Measurements from ENCODE around the gene THSD7B. TPM values are rescaled to one million over a fixed set of nuclear protein-coding genes. Genes with fewer than 3 reads are reported as not detected.
A peak's percentile ranks its signal among the peaks of the same experiment; 100 is the strongest.

THSD7B gene
- polyA plus RNA-seq, 6 donors from 2014 or later: 0.09 TPM; not detected in 5

DNA sequence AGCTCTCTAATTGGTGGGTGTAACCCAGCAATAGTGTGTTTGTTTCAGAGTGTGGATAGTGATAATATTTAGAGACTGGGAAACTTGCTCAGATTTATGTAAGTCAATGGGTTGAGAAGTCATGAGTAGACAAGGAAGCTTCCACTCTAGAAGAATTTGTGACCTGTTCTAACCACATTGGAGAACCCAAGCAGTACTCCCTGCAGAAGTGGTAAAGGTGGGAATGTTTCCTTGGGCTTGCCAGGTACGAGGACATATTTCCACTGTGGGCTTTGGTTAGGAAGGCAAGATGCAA is 350.4 kb downstream of the THSD7B start:
- ATAC-seq (ENCODE audit: low read depth in 2 of 2): no peak
- Mint-ChIP-seq H3K4me1 (no peaks in the 10 kb centered on the region), H3K9me3 (peaks cover 0 to 6% (median 0%) of the 10 kb centered on the region in 7 donors), H3K36me3 (no peaks in the 10 kb centered on the region), H3K27ac (no peak overlapping the region), H3K27me3 (no peaks in the 10 kb centered on the region), H3K4me3 (no peak overlapping the region)
- no peak for DNase-seq

DNA sequence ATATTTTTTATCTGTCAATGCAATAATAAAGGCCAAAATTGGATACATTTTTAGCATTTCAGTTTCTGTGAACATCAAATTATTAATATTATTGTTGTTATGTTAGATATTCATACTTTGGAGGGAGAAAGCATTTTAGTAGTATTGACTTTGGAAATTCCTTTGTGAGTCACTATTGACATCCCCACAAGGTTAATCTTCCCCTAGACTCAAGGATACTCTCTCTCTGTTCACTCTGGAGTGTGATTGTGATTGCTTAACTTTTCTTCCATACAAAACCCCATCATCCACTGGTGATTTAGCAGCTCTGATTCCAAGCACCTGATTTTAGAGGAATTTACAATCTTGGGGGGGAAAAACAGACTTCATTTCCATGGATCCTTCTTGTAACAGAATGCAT is 352.0 kb downstream of the THSD7B start:
- H3K9me3 Mint-ChIP-seq: peaks cover 0 to 6% (median 2%) of the 10 kb centered on the region in 7 donors

DNA sequence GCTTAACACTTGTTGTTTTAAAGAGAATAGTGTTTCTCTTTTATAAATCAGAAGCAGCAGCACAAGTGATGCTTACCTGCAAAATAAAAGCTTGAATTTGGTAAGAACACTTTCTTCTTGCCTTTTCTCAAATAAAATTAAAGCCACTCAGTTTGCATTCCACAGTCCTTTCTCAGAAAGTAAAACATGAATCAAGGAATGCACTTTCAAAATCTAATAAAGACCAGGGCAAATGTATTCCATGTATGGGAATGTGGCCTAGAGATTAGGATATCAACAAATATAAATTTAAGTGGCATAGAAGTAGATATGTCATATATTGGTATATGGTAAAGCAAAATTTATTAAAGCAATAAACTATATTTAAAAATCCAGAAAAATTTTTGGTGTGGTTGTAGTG is 352.8 kb downstream of the THSD7B start:
- ATAC-seq (ENCODE audit: low read depth in 2 of 2) (no peak), DNase-seq (no peak)
- H3K9me3 Mint-ChIP-seq: peaks cover 0 to 6% (median 2%) of the 10 kb centered on the region in 7 donors
- no peaks in the 10 kb centered on the region for H3K27me3 Mint-ChIP-seq
- no peaks in the 10 kb centered on the region for H3K36me3 Mint-ChIP-seq
- H3K27ac Mint-ChIP-seq: no peak overlapping the region
- H3K4me1 Mint-ChIP-seq: no peaks in the 10 kb centered on the region
- no peak overlapping the region for H3K4me3 Mint-ChIP-seq

More for the DNA sequence above, 352.0 kb downstream of the THSD7B start:
- H3K4me3 Mint-ChIP-seq: no peak overlapping the region
- ATAC-seq (ENCODE audit: low read depth in 2 of 2) (no peak), DNase-seq (no peak)
- no peaks in the 10 kb centered on the region for H3K4me1 Mint-ChIP-seq
- no peak overlapping the region for H3K27ac Mint-ChIP-seq
- H3K36me3 Mint-ChIP-seq: no peaks in the 10 kb centered on the region
- H3K27me3 Mint-ChIP-seq: no peaks in the 10 kb centered on the region

DNA sequence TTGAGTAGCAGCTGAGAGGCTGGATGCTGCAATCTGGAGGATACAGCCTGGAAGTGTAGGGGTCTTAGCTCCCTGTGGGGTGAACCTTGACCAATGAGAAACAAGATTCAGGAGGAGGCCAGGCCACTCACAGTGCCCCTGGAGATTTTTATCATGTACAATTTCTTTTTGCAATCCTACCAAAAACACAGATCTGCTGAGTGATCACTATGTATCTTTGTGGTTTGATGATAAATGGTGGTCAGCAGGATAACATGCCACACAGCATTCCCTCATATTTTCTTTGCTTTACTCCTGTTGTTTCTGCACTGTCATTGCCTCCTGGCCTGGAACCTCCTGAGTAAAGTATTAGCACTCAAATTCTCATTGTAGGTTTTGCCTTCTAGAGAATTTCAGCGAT is 357.9 kb downstream of the THSD7B start:
- DNase-seq (no peak), ATAC-seq (ENCODE audit: low read depth in 2 of 2) (no peak)
- Mint-ChIP-seq H3K36me3 (no peaks in the 10 kb centered on the region), H3K4me3 (no peak overlapping the region), H3K9me3 (peaks cover 0 to 10% (median 4%) of the 10 kb centered on the region in 7 donors), H3K27ac (no peak overlapping the region), H3K27me3 (no peaks in the 10 kb centered on the region), H3K4me1 (no peaks in the 10 kb centered on the region)

DNA sequence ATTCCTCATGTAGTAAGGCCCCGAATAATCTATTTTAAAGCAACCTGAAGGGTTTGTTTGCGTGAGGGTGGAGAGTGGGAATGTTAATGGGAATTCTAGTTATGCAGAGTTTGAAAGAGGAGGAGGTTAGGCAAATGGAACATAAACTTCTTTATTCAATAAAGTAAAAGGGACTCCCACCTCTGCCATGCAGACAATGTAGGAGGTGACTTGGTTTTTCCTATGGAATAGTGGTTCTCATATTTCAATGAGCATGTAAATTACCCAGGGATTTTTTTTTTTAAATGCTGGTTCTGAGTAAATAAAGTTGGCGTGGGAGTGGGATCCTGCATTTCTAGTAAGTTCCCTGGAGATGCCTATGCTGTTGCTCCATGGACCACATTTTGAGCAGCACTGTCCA is 367.9 kb downstream of the THSD7B start:
- Mint-ChIP-seq H3K36me3 (no peaks in the 10 kb centered on the region), H3K4me3 (no peak overlapping the region), H3K27me3 (peaks cover 0 to 4% (median 0%) of the 10 kb centered on the region in 3 donors), H3K4me1 (no peaks in the 10 kb centered on the region), H3K27ac (no peak overlapping the region), H3K9me3 (peaks cover 6 to 19% (median 8%) of the 10 kb centered on the region in 7 donors)
- ATAC-seq (ENCODE audit: low read depth in 2 of 2) (no peak), DNase-seq (no peak)

DNA sequence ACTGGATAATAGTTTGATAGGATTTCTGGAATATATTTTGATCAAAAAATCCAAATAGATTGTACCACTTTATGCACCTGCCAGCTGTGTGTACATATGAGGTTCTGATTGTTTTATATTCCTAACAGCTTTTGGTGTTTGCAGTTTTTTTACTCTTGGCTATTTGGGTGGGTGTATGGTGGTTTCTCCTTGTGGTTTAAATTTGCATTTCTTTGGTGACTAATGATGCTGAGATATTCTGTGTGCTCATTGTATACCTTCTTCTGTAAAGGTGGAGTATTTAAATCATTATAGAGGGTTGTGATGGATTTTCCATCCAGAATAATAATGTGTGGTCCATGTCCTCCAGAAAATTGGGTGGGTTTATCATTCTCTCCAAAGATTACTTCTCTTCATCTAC is 372.9 kb downstream of the THSD7B start:
- DNase-seq (no peak), ATAC-seq (ENCODE audit: low read depth in 2 of 2) (no peak)
- Mint-ChIP-seq H3K9me3 (peaks cover under 1 to 16% (median 7%) of the 10 kb centered on the region in 7 donors), H3K4me3 (peak overlapping the region in 1 of 8 donors; percentile 29), H3K4me1 (no peaks in the 10 kb centered on the region), H3K27ac (no peak overlapping the region), H3K36me3 (no peaks in the 10 kb centered on the region), H3K27me3 (peaks cover 0 to 8% (median 0%) of the 10 kb centered on the region in 3 donors)

DNA sequence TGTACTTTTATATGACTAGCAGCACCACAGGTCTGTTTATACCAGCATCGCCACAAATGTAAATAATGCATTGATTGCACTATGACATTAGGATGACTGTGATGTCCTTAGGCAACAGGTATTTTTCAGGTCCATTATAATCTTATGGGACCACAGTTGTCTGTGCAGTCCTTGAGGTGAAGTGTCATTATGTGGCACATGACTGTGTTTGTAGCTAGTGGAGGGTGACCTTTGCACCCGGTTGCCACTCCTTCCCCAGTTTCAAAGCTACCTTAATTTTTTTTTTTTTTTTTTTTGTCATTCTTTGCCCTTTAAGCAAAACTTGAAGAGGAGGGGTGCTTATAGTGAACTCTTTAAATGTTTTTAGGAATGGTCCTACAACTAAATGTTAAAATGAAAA is 386.4 kb downstream of the THSD7B start:
- DNase-seq: no peak
- H3K4me3 Mint-ChIP-seq: no peak overlapping the region
- H3K27me3 Mint-ChIP-seq: peaks cover 0 to 7% (median 0%) of the 10 kb centered on the region in 3 donors
- no peak overlapping the region for H3K27ac Mint-ChIP-seq
- peaks cover 0 to 8% (median 4%) of the 10 kb centered on the region in 7 donors for H3K9me3 Mint-ChIP-seq
- H3K4me1 Mint-ChIP-seq: no peaks in the 10 kb centered on the region
- H3K36me3 Mint-ChIP-seq: peaks cover 0 to 8% of the 10 kb centered on the region in 2 donors
- ATAC-seq (ENCODE audit: low read depth in 2 of 2): no peak

DNA sequence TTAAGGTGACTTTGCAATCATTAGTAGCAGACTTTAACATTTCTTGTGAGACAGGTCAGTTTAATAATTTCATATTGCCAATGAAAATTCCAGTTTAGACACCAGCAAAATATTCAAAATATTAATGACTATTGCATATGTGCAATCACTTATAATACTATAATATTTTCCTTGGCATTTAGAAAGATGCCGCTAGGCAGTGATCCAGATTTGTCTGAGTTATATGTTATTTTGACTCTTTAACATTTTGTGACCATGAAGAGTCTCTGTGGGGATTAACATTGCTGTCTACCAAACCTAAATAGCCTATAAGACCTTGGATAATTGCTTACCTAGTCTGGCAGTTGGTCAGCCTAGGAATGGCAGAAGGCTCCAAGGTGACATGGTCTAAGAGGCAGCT is 389.6 kb downstream of the THSD7B start:
- Mint-ChIP-seq H3K27me3 (no peaks in the 10 kb centered on the region), H3K4me3 (no peak overlapping the region), H3K9me3 (no peaks in the 10 kb centered on the region), H3K36me3 (no peaks in the 10 kb centered on the region), H3K4me1 (no peaks in the 10 kb centered on the region), H3K27ac (no peak overlapping the region)
- no peak for ATAC-seq (ENCODE audit: low read depth in 2 of 2)
- DNase-seq: no peak

DNA sequence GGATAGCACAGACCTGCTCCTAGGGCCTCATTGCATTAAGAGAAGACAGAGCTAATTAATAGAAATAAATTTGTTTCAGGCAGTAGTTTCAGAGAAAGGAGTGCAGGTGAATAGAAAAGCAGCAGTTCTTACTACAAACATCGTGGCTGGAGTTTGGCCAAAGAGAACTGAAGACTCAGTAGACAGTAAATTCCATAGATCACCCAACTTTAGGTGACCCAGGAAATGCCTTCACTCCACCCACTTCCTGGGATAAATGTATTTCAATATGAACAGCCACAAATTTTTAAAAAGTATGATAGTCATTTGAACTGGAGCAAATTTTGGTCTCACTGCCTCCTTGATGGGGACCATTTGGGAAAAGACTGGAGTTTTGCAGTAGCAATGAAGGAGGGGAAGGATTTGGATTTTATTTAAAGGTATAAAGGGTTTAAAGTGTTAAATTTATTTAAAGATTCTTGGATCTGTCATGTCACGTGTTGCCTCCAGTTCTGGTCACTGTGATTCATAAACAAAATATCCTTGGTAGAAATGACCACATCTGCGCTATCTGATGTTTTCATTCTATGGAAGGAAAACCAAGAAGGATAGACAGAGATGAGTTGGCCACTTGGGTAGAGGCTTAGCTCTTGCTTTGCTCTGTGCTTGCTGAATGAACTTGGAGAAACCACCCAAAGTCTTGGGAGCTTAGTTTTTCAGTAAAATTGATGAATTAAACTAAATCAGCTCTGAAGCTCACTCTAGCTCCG is 390.2 kb downstream of the THSD7B start:
- DNase-seq (no peak), ATAC-seq (ENCODE audit: low read depth in 2 of 2) (no peak)
- no peak overlapping the region for H3K4me3 Mint-ChIP-seq
- no peaks in the 10 kb centered on the region for H3K9me3 Mint-ChIP-seq
- H3K36me3 Mint-ChIP-seq: no peaks in the 10 kb centered on the region
- no peak overlapping the region for H3K27ac Mint-ChIP-seq
- H3K4me1 Mint-ChIP-seq: no peaks in the 10 kb centered on the region
- H3K27me3 Mint-ChIP-seq: no peaks in the 10 kb centered on the region

DNA sequence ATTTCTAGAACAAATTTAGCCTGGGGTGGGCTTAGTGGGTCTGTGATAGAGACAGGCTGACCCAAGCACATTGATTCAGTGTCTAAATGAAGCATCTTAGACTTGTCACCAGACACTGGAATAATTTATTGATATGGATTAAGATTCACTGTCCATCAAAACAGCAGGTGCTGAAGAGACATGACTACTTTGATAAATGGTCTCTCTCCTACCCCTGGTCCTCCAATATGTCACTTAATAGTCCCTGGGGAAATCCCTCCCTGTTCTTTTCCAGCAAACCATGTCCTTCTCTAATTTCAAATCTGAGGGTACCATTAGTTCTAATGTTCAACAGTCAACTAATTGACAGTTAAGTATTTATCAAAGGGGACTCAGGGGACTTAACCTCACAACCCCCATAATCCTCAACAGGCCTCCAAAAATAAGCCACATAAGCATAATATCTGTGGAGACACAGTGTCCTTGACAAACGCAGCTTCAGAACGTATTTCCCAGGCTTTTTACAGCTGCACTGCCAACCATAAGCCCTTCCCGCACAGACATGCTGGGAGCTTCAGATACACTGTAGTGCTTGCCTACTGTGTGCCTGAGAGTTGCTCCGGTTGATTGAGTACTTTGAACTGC is 391.0 kb downstream of the THSD7B start:
- ATAC-seq (ENCODE audit: low read depth in 2 of 2) (no peak), DNase-seq (no peak)
- Mint-ChIP-seq H3K36me3 (no peaks in the 10 kb centered on the region), H3K4me3 (no peak overlapping the region), H3K9me3 (no peaks in the 10 kb centered on the region), H3K27ac (no peak overlapping the region), H3K27me3 (no peaks in the 10 kb centered on the region), H3K4me1 (no peaks in the 10 kb centered on the region)

DNA sequence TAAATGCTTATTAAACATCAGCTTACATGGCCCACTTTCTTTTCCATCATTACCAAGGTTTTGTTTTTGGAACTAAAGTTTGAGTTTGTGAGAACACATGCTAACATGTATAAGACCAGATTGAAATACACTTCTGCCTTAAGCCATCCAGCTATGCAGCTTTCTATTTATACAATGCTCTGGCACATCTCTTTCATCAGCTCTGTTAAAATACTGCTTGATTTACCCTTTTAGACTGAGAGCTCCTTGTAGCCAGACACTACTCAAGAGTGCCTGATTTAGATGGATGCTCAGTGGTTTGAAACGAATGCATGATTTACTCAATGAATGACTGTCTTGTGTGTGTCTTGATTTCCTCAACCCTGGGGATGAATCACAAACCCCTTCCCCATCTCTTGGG is 392.5 kb downstream of the THSD7B start:
- Mint-ChIP-seq H3K4me1 (no peaks in the 10 kb centered on the region), H3K4me3 (no peak overlapping the region), H3K27me3 (no peaks in the 10 kb centered on the region), H3K36me3 (no peaks in the 10 kb centered on the region), H3K27ac (no peak overlapping the region), H3K9me3 (peaks cover 0 to 2% (median 0%) of the 10 kb centered on the region in 7 donors)
- no peak for DNase-seq
- no peak for ATAC-seq (ENCODE audit: low read depth in 2 of 2)

DNA sequence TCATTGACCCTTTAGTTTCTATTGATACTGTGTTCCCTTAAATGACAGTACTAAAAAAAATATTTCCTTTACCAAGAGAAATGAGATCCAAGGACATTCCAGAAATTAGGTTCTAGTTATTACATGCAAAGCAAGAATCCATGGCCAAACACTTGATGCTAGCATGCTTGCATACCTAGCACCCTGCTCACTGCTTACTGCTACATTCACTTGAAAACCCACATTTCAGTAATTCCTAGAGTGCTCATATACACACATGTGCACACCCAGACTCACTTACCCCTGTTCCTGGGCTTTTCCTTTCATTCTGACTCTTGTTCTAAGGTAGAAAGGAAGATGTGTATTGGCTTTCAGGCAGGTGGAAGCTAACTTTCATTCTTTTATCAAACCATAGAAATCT is 395.9 kb downstream of the THSD7B start:
- no peak overlapping the region for H3K27ac Mint-ChIP-seq
- ATAC-seq (ENCODE audit: low read depth in 2 of 2): no peak
- peaks cover 0 to 9% (median 2%) of the 10 kb centered on the region in 7 donors for H3K9me3 Mint-ChIP-seq
- no peaks in the 10 kb centered on the region for H3K4me1 Mint-ChIP-seq
- H3K4me3 Mint-ChIP-seq: no peak overlapping the region
- DNase-seq: no peak
- no peaks in the 10 kb centered on the region for H3K27me3 Mint-ChIP-seq
- no peaks in the 10 kb centered on the region for H3K36me3 Mint-ChIP-seq

DNA sequence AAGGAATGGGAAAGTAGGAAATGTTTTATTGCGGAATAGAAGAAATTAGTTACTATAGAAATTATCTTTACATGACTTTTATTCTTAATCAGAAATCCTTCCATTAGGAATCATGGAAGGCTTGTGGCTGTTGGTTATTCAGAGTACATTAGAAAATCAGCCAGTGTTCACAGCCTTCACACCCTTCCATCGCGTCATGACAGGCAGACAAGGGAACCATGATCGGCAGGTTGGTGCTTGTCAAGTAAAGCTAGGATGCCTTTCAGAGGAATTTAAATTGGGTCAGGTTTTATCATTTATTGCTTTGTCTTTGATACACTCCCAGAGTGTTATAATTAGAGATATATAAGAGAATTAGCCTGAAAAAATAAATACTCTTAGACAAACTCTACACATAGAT is 400.6 kb downstream of the THSD7B start:
- Mint-ChIP-seq H3K4me1 (no peaks in the 10 kb centered on the region), H3K27ac (no peak overlapping the region), H3K9me3 (peaks cover 0 to 9% (median 4%) of the 10 kb centered on the region in 7 donors), H3K27me3 (peaks cover 0 to 4% (median 0%) of the 10 kb centered on the region in 3 donors), H3K36me3 (no peaks in the 10 kb centered on the region), H3K4me3 (no peak overlapping the region)
- DNase-seq (no peak), ATAC-seq (ENCODE audit: low read depth in 2 of 2) (no peak)

DNA sequence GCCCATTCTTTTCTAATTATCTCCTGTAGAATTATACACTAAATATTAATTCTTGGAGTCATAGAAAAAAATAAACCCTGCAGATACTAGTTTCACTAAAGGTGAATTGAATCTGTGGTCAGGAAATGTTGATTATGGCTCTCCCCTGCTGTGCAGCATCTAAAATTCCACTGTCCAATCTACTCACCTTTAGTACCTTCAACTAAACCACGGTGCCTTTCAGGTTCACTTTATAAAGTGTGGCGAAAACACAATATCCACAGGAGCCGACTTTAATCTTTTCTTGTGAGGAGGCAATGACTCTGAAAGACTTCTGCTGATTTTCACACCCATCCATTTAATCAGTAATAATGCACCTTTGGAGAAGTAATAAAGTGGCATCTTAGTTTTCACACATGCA is 402.3 kb downstream of the THSD7B start:
- DNase-seq: no peak
- no peak overlapping the region for H3K27ac Mint-ChIP-seq
- ATAC-seq (ENCODE audit: low read depth in 2 of 2): no peak
- H3K36me3 Mint-ChIP-seq: no peaks in the 10 kb centered on the region
- H3K27me3 Mint-ChIP-seq: peaks cover 0 to 4% (median 0%) of the 10 kb centered on the region in 3 donors
- peaks cover 0 to 9% (median 4%) of the 10 kb centered on the region in 7 donors for H3K9me3 Mint-ChIP-seq
- no peak overlapping the region for H3K4me3 Mint-ChIP-seq
- no peaks in the 10 kb centered on the region for H3K4me1 Mint-ChIP-seq
